HepG2 (cell line): ENCODE data around the gene AK9. TPM values are rescaled to one million over a fixed set of nuclear protein-coding genes. Genes with fewer than 3 reads are reported as not detected.

Source experiments
- EED ChIP-seq: sonication (generic); formaldehyde crosslinking; IDR thresholded peaks from 2 replicates; pipeline ENCODE4 v1.5.0; 2020; ENCODE audit warnings: mild to moderate bottlenecking, missing genetic modification reagents
- ETV5 ChIP-seq: IDR thresholded peaks from 2 replicates; pipeline ENCODE4 v1.6.1; 2018; ENCODE audit warnings: missing biosample characterization, missing genetic modification reagents, inconsistent platforms, borderline replicate concordance
- GABPB1 ChIP-seq: IDR thresholded peaks from 2 replicates; pipeline ENCODE4 v1.6.1; 2016; ENCODE audit warnings: mild to moderate bottlenecking, missing genetic modification reagents, moderate library complexity, missing compliant biosample characterization
- GATAD1 ChIP-seq: IDR thresholded peaks from 2 replicates; pipeline ENCODE4 v1.6.1; 2016; ENCODE audit warnings: missing genetic modification reagents, missing compliant biosample characterization
- HOXA9 ChIP-seq: sonication (generic); formaldehyde crosslinking; IDR thresholded peaks from 2 replicates; pipeline ENCODE4 v1.8.1; 2022; ENCODE audit warnings: missing genetic modification reagents, mild to moderate bottlenecking, moderate library complexity, borderline replicate concordance
- IKZF5 ChIP-seq: IDR thresholded peaks from 2 replicates; pipeline ENCODE4 v1.6.1; 2018; ENCODE audit warnings: missing genetic modification reagents, mild to moderate bottlenecking, missing compliant biosample characterization
- IRF9 ChIP-seq: sonication (generic); formaldehyde crosslinking; IDR thresholded peaks from 2 replicates; pipeline ENCODE4 v1.8.0; 2022; ENCODE audit warnings: missing genetic modification reagents, mild to moderate bottlenecking, borderline replicate concordance
- MXD4 ChIP-seq: IDR thresholded peaks from 2 replicates; pipeline ENCODE4 v1.6.1; 2016; ENCODE audit warnings: mild to moderate bottlenecking, missing biosample characterization, missing genetic modification reagents
- NFYC ChIP-seq: IDR thresholded peaks from 2 replicates; pipeline ENCODE4 v1.6.1; 2016; ENCODE audit warnings: missing genetic modification reagents, missing compliant biosample characterization
- NR2C2 ChIP-seq: sonication (generic); formaldehyde crosslinking; IDR thresholded peaks from 2 replicates; pipeline ENCODE4 v1.4.0; 2020; ENCODE audit warnings: missing genetic modification reagents, mild to moderate bottlenecking, moderate library complexity, borderline replicate concordance
- PAWR ChIP-seq: sonication (generic); formaldehyde crosslinking; IDR thresholded peaks from 2 replicates; pipeline ENCODE4 v1.4.0; 2020; ENCODE audit warnings: missing genetic modification reagents, mild to moderate bottlenecking, borderline replicate concordance
- POLR2AphosphoS5 ChIP-seq: IDR thresholded peaks from 2 replicates; pipeline ENCODE4 v1.6.1; 2012; ENCODE audit warnings: low read depth, low read length
- RCOR2 ChIP-seq: IDR thresholded peaks from 2 replicates; pipeline ENCODE4 v1.6.1; 2016; ENCODE audit warnings: missing biosample characterization, missing genetic modification reagents
- U2AF1 ChIP-seq: fragments of 200-400 bp; formaldehyde crosslinking; optimal IDR thresholded peaks from 2 replicates; pipeline ENCODE3; 2017; ENCODE audit warnings: mild to moderate bottlenecking, low read depth, low read length
- ZFAT ChIP-seq: sonication (generic); formaldehyde crosslinking; conservative IDR thresholded peaks from 2 replicates; pipeline ENCODE4 v1.8.1; 2023; ENCODE audit warnings: missing genetic modification reagents, inconsistent platforms
- ZNF263 ChIP-seq: sonication (generic); formaldehyde crosslinking; IDR thresholded peaks from 2 replicates; pipeline ENCODE4 v1.4.0; 2020; ENCODE audit warnings: missing genetic modification reagents
- ZNF331 ChIP-seq: sonication (generic); formaldehyde crosslinking; IDR thresholded peaks from 2 replicates; pipeline ENCODE4 v1.4.0; 2020; ENCODE audit warnings: missing genetic modification reagents
- ZNF350 ChIP-seq: sonication (generic); formaldehyde crosslinking; IDR thresholded peaks from 2 replicates; pipeline ENCODE4 v1.4.0; 2020; ENCODE audit warnings: mild to moderate bottlenecking, low read depth, missing genetic modification reagents, borderline replicate concordance
- ZNF609 ChIP-seq: sonication (generic); formaldehyde crosslinking; IDR thresholded peaks from 2 replicates; pipeline ENCODE4 v1.4.0; 2020; ENCODE audit warnings: mild to moderate bottlenecking, missing genetic modification reagents, borderline replicate concordance
- ZNF772 ChIP-seq: sonication (generic); formaldehyde crosslinking; IDR thresholded peaks from 2 replicates; pipeline ENCODE4 v1.5.0; 2020; ENCODE audit warnings: mild to moderate bottlenecking, missing genetic modification reagents
- ZNF784 ChIP-seq: sonication (generic); formaldehyde crosslinking; IDR thresholded peaks from 2 replicates; pipeline ENCODE4 v1.5.1; 2020; ENCODE audit warnings: missing genetic modification reagents, mild to moderate bottlenecking, borderline replicate concordance
- polyA plus RNA-seq, 8 experiments: library from polyadenylated mRNA; depleted of rRNA in 3 of 8; stranded (reverse) in 7 of 8; unstranded in 1 of 8; fragments of >200 nt; fragmentation: Illumina TruSeq in 4 of 8; extraction: Trizol in 4 of 8; gene quantifications; 2 replicates each; pipeline versions ENCODE4 v1.2.1 to v1.2.3, GENCODE V29; 2011 to 2016; ENCODE audit warnings: low read depth in 4 of 8, missing spikeins in 1 of 8, mixed read lengths in 1 of 8; ENCODE audit not compliant: insufficient read depth in 1 of 8
- total RNA-seq, 5 experiments: library from RNA; depleted of rRNA; stranded (reverse); fragments of >200 nt; fragmentation: Illumina TruSeq; extraction: Trizol; gene quantifications; 2 replicates each; pipeline ENCODE4 v1.2.3, GENCODE V29; 2016; ENCODE audit warnings: low read depth in 1 of 5

The AK9 gene
- total and polyA plus RNA-seq, 2 of the 13 experiments (the other 11 are each of a cell fraction or from before 2014, with no cell fraction given) = 3.2 to 4.8 TPM

GRCh38 chr6:109690737-109691621 lies at the start of gene AK9, which contains the start of gene FIG4 (continued):
- TF ChIP-seq ZNF609 = peak; percentile 55; the same call in 1 of the 2 replicates
- peak; percentile 39; the same call in 1 of the 2 replicates for TF ChIP-seq IKZF5 (CRISPR knock-in tag)
- no peak for TF ChIP-seq PAWR (CRISPR knock-in tag)
- TF ChIP-seq MXD4 (CRISPR knock-in tag) = 0 out of 2 replicates have a peak, but pooled peaks have one; percentile 49
- peak; percentile 73 for TF ChIP-seq ETV5 (CRISPR knock-in tag)
- TF ChIP-seq GABPB1 (CRISPR knock-in tag) = peak; percentile 85
- no peak for TF ChIP-seq U2AF1
- TF ChIP-seq HOXA9 (CRISPR knock-in tag) = no peak
- TF ChIP-seq ZNF350 (CRISPR knock-in tag) = peak; percentile 32; the same call in 1 of the 2 replicates
- 0 out of 2 replicates have a peak, but pooled peaks have one; percentile 19 for TF ChIP-seq ZFAT
- TF ChIP-seq ZNF772 = 0 out of 2 replicates have a peak, but pooled peaks have one; percentile 31
- TF ChIP-seq NFYC (CRISPR knock-in tag) = peak; percentile 35; the same call in 1 of the 2 replicates
- TF ChIP-seq NR2C2 (CRISPR knock-in tag) = peak; percentile 68
- TF ChIP-seq ZNF331 (CRISPR knock-in tag) = peak; percentile 15; the same call in 1 of the 2 replicates
- 0 out of 2 replicates have a peak, but pooled peaks have one; percentile 38 for TF ChIP-seq ZNF263 (CRISPR knock-in tag)
- TF ChIP-seq IRF9 (CRISPR knock-in tag) = peak; percentile 58; the same call in 1 of the 2 replicates
- TF ChIP-seq RCOR2 (CRISPR knock-in tag) = 0 out of 2 replicates have a peak, but pooled peaks have one; percentile 37
- no peak for TF ChIP-seq ZNF784 (CRISPR knock-in tag)
- TF ChIP-seq POLR2AphosphoS5 = peak; percentile 79
- no peak for TF ChIP-seq EED
- 0 out of 2 replicates have a peak, but pooled peaks have one; percentile 52 for TF ChIP-seq GATAD1 (CRISPR knock-in tag)
